OCI-LY7 (cell line): ENCODE results near the gene SMURF2. TPM values are rescaled to one million over a fixed set of nuclear protein-coding genes. Genes with fewer than 3 reads are reported as not detected.
"Not testable (repeated sequence)": the region's sequence is repeated elsewhere in the genome, so short reads cannot be mapped to it uniquely, and the experiment has no call there.

Source experiments
- BruUV-seq: library from RNA; stranded (reverse); fragments of 400-500 nt; replicated peaks from 2 replicates; lab custom pipeline; 2021; lab: Mats Ljungman, UMichigan
- CTCF ChIA-PET: fragments of 300-600 bp; sonication (Branson Sonifier 250); formaldehyde crosslinking; loops from one replicate; lab custom pipeline; 2022; ENCODE audit warnings: antibody characterized with exemption; ENCODE audit not compliant: unreplicated experiment; lab: Charles Lee
- POLR2A ChIA-PET: fragments of 300-600 bp; sonication (Branson Sonifier 250); formaldehyde crosslinking; loops from one replicate; lab custom pipeline; 2022; ENCODE audit warnings: antibody characterized with exemption; lab: Charles Lee
- DNase-seq: peaks from one replicate; pipeline ENCODE4 v3.0.0-alpha.2; 2015; ENCODE audit warnings: low spot score
- H2AFZ ChIP-seq: fragments of 200-600 bp; sonication (generic), shearing (Covaris generic); 2 replicates; pipeline ENCODE4 v1.6.1; 2014; ENCODE audit warnings: mild to moderate bottlenecking, antibody characterized with exemption, low read length, moderate library complexity
- H3K27ac ChIP-seq: fragments of 200-600 bp; sonication (generic); 2 replicates; pipeline ENCODE4 v1.5.1; 2014; ENCODE audit warnings: mixed run types, low read depth, mild to moderate bottlenecking, moderate library complexity, low read length, inconsistent platforms; ENCODE audit not compliant: poor library complexity, severe bottlenecking
- H3K36me3 ChIP-seq: fragments of 200-600 bp; sonication (generic); 2 replicates; pipeline ENCODE4 v1.6.1; 2014; ENCODE audit warnings: mild to moderate bottlenecking, antibody characterized with exemption, low read length, moderate library complexity, mixed read lengths; ENCODE audit not compliant: insufficient read depth
- H3K4me1 ChIP-seq: fragments of 200-600 bp; sonication (generic); 2 replicates; pipeline ENCODE4 v1.5.1; 2014; ENCODE audit warnings: mild to moderate bottlenecking, low read length; ENCODE audit not compliant: insufficient read depth, poor library complexity, severe bottlenecking
- H3K4me2 ChIP-seq: fragments of 200-600 bp; sonication (generic); 2 replicates; pipeline ENCODE4 v1.6.1; 2014; ENCODE audit warnings: mild to moderate bottlenecking, low read length
- H3K4me3 ChIP-seq: fragments of 200-600 bp; sonication (generic); 2 replicates; pipeline ENCODE4 v1.5.1; 2014; ENCODE audit warnings: mild to moderate bottlenecking, low read depth, low read length; ENCODE audit not compliant: poor library complexity, severe bottlenecking
- H3K79me2 ChIP-seq: fragments of 200-600 bp; sonication (generic); 2 replicates; pipeline ENCODE4 v1.6.1; 2016; ENCODE audit warnings: low read depth, mild to moderate bottlenecking, low read length, moderate library complexity, mixed read lengths; ENCODE audit not compliant: insufficient read depth
- H3K9me2 ChIP-seq: fragments of 200-600 bp; sonication (generic); 2 replicates; pipeline ENCODE4 v1.6.1; 2016; ENCODE audit warnings: mild to moderate bottlenecking, low read length, mixed read lengths; ENCODE audit not compliant: insufficient read depth
- H3K9me3 ChIP-seq: fragments of 200-600 bp; sonication (generic); 2 replicates; pipeline ENCODE4 v1.6.1; 2014; ENCODE audit warnings: mild to moderate bottlenecking, mixed run types, low read length, mixed read lengths
- H4K20me1 ChIP-seq: fragments of 200-600 bp; sonication (generic); 2 replicates; pipeline ENCODE4 v1.6.1; 2014; ENCODE audit warnings: mild to moderate bottlenecking, antibody characterized with exemption, low read length, moderate library complexity, mixed read lengths; ENCODE audit not compliant: insufficient read depth
- CTCF ChIP-seq: fragments of 200-600 bp; sonication (generic); conservative IDR thresholded peaks from 2 replicates; pipeline ENCODE4 v1.5.1; 2014; ENCODE audit warnings: mild to moderate bottlenecking, antibody characterized with exemption, low read length, moderate library complexity, mixed read lengths
- EZH2phosphoT487 ChIP-seq: fragments of 200-600 bp; sonication (generic); IDR thresholded peaks from 2 replicates; pipeline ENCODE4 v1.6.1; 2018; ENCODE audit warnings: low read depth, borderline replicate concordance, mild to moderate bottlenecking, mixed run types, antibody characterized with exemption, low read length, moderate library complexity, mixed read lengths
- intact Hi-C: fragments of 100-400 bp; cut with micrococcal nuclease; formaldehyde crosslinking; loops from one replicate; pipeline ENCODE4 v1.10.0; 2022; ENCODE audit not compliant: unreplicated experiment
- total RNA-seq, 2 experiments: library from RNA; depleted of rRNA in 1 of 2; stranded (reverse); fragments of >200 nt in 1 of 2; shearing (Covaris generic) in 1 of 2; gene quantifications; 2 replicates each; pipeline ENCODE4 v1.2.3, GENCODE V29; 2014 to 2022

Gene SMURF2
- total RNA-seq, 2 experiments from 2014 or later, result 15.6 to 20.8 TPM

GRCh38 chr17:64679710-64680216 is 17.7 kb upstream of the SMURF2 start:
- CTCF ChIA-PET, result no interaction called here

GRCh38 chr17:64676763-64677162 is 14.7 kb upstream of the SMURF2 start:
- H3K9me2 ChIP-seq, result no peaks in the 10 kb centered on the region
- no peak for TF ChIP-seq EZH2phosphoT487
- TF ChIP-seq CTCF, result no peak
- no peak overlapping the region for H3K4me3 ChIP-seq
- POLR2A ChIA-PET, result no interaction called here
- CTCF ChIA-PET, result no interaction called here
- no peaks in the 10 kb centered on the region for H3K4me1 ChIP-seq
- BruUV-seq, result no TSS peak
- no peaks in the 10 kb centered on the region for H3K36me3 ChIP-seq
- no peak overlapping the region for H3K4me2 ChIP-seq
- H3K9me3 ChIP-seq, result no peaks in the 10 kb centered on the region
- intact Hi-C loops, result no loop called here
- no peaks in the 10 kb centered on the region for H3K79me2 ChIP-seq
- H2AFZ ChIP-seq, result no peak overlapping the region
- DNase-seq, result no peak
- H4K20me1 ChIP-seq, result no peaks in the 10 kb centered on the region
- no peak overlapping the region for H3K27ac ChIP-seq

More at GRCh38 chr17:64679710-64680216, 17.7 kb upstream of the SMURF2 start:
- DNase-seq, result no peak
- Histone ChIP-seq H3K79me2 (no peaks in the 10 kb centered on the region), H2AFZ (no peak overlapping the region), H3K9me2 (no peaks in the 10 kb centered on the region), H3K9me3 (no peaks in the 10 kb centered on the region), H3K4me2 (no peak overlapping the region), H3K36me3 (no peaks in the 10 kb centered on the region), H3K4me3 (no peak overlapping the region), H4K20me1 (no peaks in the 10 kb centered on the region), H3K4me1 (no peaks in the 10 kb centered on the region), H3K27ac (no peak overlapping the region)
- intact Hi-C loops, result no loop called here
- TF ChIP-seq CTCF, result no peak
- TF ChIP-seq EZH2phosphoT487, result no peak
- BruUV-seq, result no TSS peak
- POLR2A ChIA-PET, result no interaction called here

- H3K4me3 ChIP-seq, BruUV-seq, CTCF ChIA-PET: not testable (repeated sequence)
Observed at GRCh38 chr17:64670843-64671590, 8.9 kb upstream of the SMURF2 start.

GRCh38 chr17:64667807-64668721 is 6.0 kb upstream of the SMURF2 start:
- H3K36me3 ChIP-seq, CTCF ChIA-PET, H3K9me2 ChIP-seq, H3K4me2 ChIP-seq, H3K9me3 ChIP-seq, H3K27ac ChIP-seq, H4K20me1 ChIP-seq, H3K4me3 ChIP-seq, intact Hi-C loops, H3K79me2 ChIP-seq, BruUV-seq, H2AFZ ChIP-seq, H3K4me1 ChIP-seq, DNase-seq: not testable (repeated sequence)
- POLR2A ChIA-PET, result interaction anchor here (0.7 kb wide), 1 partner anchor 409 kb away, joined by 3 read pairs; no protein-coding TSS in a partner anchor

More at GRCh38 chr17:64670843-64671590, 8.9 kb upstream of the SMURF2 start:
- POLR2A ChIA-PET, H3K9me2 ChIP-seq, H3K27ac ChIP-seq, H3K4me1 ChIP-seq, H3K79me2 ChIP-seq, H4K20me1 ChIP-seq, H3K9me3 ChIP-seq, H3K4me2 ChIP-seq, H2AFZ ChIP-seq, DNase-seq, H3K36me3 ChIP-seq, intact Hi-C loops: not testable (repeated sequence)
